NCI-H526 treated with DMSO at 0.1 percent for 48 hours (cell line): ENCODE measurements around the gene EXOG.

Experiments
- DNase-seq: peaks from one replicate; lab custom pipeline; 2025; lab: John Stamatoyannopoulos, UW

The EXOG gene

GRCh38 chr3:38473229-38473628 lies 22.9 kb upstream of the EXOG start:
- no peak for DNase-seq

GRCh38 chr3:38474928-38475605 lies 21.1 kb upstream of the EXOG start:
- DNase-seq: no peak

- no peak for DNase-seq
Observed at GRCh38 chr3:38475716-38476115, 20.4 kb upstream of the EXOG start.

GRCh38 chr3:38476157-38476756 lies 19.9 kb upstream of the EXOG start:
- DNase-seq: no peak

GRCh38 chr3:38477057-38477820 lies 18.9 kb upstream of the EXOG start:
- DNase-seq: no peak

- DNase-seq: no peak
Observed at GRCh38 chr3:38477839-38478450, 18.2 kb upstream of the EXOG start.

GRCh38 chr3:38478901-38479300 lies 17.2 kb upstream of the EXOG start:
- no peak for DNase-seq

GRCh38 chr3:38479431-38480092 lies 16.6 kb upstream of the EXOG start:
- no peak for DNase-seq

- no peak for DNase-seq
Observed at GRCh38 chr3:38480093-38480445, 16.1 kb upstream of the EXOG start.

- DNase-seq: no peak
Observed at GRCh38 chr3:38480930-38481329, 15.2 kb upstream of the EXOG start.

- DNase-seq: no peak
Observed at GRCh38 chr3:38482951-38483350, 13.2 kb upstream of the EXOG start.

GRCh38 chr3:38487323-38487722 lies 8.8 kb upstream of the EXOG start:
- DNase-seq: no peak

- DNase-seq: no peak
Observed at GRCh38 chr3:38488949-38489348, 7.2 kb upstream of the EXOG start.

- no peak for DNase-seq
Observed at GRCh38 chr3:38489766-38490165, 6.4 kb upstream of the EXOG start.

GRCh38 chr3:38490281-38491030 lies 5.7 kb upstream of the EXOG start:
- DNase-seq: no peak

- no peak for DNase-seq
Observed at GRCh38 chr3:38491215-38491614, 4.9 kb upstream of the EXOG start.

GRCh38 chr3:38493031-38493430 lies 3.1 kb upstream of the EXOG start:
- DNase-seq: no peak

GRCh38 chr3:38497031-38497430 lies 891 bp downstream of the EXOG start:
- no peak for DNase-seq

- DNase-seq: no peak
Observed at GRCh38 chr3:38500688-38501417, 4.7 kb downstream of the EXOG start.

- no peak for DNase-seq
Observed at GRCh38 chr3:38507120-38507519, 11.0 kb downstream of the EXOG start.

- no peak for DNase-seq
Observed at GRCh38 chr3:38509732-38510131, 13.6 kb downstream of the EXOG start.
